ENCODE measurements around the gene CHST4.

DNA sequence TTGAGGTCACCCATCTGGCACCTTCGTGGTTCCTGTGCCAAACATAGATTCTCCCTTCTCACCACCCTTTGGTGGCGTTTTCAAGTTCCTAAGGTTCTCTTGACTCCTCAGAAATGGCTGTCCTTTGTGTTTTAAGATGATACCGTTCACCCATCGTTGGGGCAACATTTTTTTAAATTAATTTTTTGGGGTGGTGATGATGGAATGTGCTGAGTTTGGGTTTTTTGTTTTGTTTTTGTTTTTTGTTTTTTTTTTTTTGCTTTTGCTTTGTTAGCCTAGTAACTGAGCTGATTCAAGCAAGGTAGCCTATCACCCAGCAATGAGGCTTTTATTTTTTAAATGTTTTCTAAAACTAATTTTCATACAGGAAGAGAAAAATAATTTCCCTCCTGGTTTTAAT is 2.6 kb downstream of the CHST4 start:
- TF ChIP-seq POLR2A (IDR thresholded peaks at IDR 0.05; ENCODE audit: low read depth): no peak
- TF ChIP-seq CTCF (IDR thresholded peaks at IDR 0.05): no peak
- no peak for TF ChIP-seq POLR2AphosphoS5 (IDR thresholded peaks at IDR 0.05)
- TF ChIP-seq EP300 (IDR thresholded peaks at IDR 0.05): no peak

Measured in esophagus muscularis mucosa (tissue), 4 donors.